Measurements from ENCODE around the gene BNIP1.

DNA sequence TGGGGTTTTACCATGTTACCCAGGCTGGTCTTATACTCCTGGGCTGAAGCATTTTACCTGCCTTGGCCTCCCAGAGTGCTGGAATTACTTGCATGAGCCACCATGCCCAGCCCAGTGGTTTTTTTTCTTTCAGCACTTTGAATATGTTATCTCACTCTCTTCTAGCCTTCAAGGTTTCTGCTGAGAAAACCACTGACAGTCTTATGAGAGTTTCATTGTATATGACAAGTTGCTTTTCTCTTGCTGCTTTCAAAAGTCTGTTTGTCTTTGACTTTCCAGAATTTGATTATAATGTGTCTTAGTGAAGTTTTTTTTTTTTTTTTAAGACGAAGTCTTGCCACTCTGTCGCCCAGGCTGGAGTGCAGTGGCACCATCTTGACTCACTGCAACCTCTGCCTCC lies 43.1 kb upstream of the BNIP1 start:
- TF ChIP-seq, protein P1, sequence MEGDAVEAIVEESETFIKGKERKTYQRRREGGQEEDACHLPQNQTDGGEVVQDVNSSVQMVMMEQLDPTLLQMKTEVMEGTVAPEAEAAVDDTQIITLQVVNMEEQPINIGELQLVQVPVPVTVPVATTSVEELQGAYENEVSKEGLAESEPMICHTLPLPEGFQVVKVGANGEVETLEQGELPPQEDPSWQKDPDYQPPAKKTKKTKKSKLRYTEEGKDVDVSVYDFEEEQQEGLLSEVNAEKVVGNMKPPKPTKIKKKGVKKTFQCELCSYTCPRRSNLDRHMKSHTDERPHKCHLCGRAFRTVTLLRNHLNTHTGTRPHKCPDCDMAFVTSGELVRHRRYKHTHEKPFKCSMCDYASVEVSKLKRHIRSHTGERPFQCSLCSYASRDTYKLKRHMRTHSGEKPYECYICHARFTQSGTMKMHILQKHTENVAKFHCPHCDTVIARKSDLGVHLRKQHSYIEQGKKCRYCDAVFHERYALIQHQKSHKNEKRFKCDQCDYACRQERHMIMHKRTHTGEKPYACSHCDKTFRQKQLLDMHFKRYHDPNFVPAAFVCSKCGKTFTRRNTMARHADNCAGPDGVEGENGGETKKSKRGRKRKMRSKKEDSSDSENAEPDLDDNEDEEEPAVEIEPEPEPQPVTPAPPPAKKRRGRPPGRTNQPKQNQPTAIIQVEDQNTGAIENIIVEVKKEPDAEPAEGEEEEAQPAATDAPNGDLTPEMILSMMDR (IDR thresholded peaks at IDR 0.05): no peak
- TF ChIP-seq EP300 (IDR thresholded peaks at IDR 0.05): no peak

Data from sigmoid colon (tissue), 4 donors.